HG02759 (cell line): ENCODE measurements around the gene PPP1R14C.

Experiments used
- ATAC-seq: cut with Tn5 transposase; IDR thresholded peaks from one replicate; pipeline ENCODE4 v1.9.1; 2021; ENCODE audit warnings: mild to moderate bottlenecking, moderate library complexity; ENCODE audit not compliant: unreplicated experiment

PPP1R14C gene

DNA sequence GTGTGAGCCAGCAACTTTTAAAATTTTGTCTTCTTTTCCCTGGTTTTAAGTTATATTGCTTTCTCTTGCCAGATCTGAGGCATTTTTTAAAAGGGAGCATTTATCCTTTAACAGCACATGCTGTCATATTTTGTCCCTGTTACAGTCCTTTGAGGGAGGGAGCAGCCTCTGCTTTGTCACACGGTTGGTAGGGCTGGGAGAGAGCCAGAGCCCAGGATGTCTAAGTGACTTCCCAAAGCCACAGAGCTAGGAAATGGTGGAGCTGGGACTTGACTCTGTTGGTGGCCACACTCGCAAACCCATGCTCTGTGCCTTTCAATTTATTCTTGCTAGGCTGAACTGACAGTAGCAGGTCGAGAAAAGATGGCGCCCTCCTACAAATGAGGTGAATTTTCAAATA, 145.6 kb downstream of the PPP1R14C start:
- no peak for ATAC-seq

DNA sequence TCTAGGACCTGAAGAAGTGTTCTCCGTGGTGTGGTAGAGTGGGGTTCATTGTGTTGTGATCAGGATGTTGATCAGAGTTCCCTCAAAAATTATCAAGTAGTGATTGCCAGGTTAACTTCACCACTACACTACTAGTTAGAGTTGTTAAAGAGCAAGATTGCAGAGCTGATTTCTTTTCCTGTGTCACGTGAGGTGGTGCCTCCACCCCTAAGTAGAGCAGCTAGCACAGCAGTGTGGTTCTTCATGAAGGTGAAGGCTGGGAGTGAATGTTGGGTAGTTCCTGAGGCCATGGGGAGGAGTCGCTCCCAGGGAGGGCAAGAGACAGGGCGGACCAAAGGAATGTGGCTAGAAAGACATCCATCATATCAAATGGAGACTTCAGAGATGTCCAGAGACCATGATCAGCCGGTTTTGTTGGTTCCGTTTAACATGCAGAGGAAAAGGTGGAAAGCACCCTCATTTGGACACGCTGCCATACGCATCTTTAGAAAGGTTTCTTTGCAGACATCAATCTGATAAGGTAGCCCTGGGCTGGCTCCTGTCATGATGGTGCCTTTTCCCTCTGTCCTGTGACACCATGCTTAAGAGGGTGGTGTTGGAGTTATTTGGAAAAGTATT, 146.7 kb downstream of the PPP1R14C start:
- ATAC-seq = no peak

DNA sequence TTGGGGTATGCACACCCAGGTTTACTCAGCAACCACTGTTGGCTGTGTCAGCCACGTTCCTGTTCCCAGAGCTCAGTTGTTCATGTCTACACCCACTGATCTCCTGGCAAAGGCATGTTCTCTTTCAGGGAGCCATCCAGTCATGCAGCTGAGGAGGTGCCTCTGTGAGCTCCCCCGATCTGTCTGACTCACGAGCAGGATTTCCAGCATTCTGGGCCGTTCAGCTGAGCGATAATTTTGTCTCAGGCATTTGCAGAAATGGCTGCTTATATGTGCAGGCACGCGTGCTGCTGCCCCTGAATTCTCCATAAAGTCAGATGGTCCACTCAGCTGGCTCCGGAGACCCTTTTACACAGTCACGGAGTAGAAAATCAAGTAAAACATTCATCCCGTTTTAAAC, 147.6 kb downstream of the PPP1R14C start:
- ATAC-seq = no peak

DNA sequence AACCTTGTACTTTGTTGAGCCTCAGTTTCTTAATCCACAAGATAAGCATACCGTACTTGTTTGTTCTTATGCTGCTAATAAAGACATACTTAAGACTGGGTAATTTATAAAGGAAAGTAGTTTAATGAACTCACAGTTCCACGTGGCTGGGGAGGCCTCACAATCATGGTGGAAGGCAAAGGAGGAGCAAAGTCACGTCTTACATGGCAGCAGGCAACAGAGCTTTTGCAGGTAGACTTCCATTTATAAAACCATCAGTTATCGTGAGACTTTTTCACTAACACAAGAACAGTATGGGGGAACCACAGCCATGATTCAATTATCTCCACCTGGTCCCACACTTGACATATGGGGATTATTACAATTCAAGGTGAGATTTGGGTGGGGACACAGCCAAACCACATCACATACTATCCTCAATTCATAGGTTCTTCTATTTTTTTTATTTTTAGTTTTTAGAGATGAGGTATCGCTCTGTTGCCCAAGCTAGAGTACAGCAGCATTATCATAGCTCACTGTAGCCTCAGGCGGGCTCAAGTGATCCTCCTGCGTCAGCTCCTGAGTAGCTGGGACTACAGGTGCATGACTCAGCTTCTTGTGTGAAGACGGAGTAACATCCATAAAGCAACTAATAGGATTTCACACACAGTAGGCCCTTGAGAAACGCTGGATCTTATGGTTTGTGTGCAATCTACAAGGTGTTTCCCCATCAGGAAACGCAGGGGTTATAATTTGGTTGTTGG, 149.3 kb downstream of the PPP1R14C start:
- no peak for ATAC-seq

DNA sequence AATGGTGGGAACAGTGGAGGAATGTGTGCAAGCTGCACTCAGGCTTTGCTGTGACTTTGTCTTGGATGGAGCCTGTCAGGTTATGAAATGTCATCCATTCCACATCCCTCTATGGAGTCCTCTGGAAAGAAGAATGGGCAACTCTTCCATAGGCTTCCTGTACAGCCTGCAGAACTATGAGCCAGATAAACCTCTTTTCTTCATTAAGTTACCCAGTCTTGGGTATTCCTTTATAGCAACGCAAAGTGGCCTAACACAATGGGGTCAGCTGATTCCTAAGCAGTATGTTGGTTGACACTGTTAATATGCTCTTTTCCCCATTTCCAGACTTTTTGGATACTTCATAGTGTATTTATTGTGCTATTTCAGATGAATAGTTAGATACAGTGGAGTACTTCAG, 150.2 kb downstream of the PPP1R14C start:
- ATAC-seq = no peak

DNA sequence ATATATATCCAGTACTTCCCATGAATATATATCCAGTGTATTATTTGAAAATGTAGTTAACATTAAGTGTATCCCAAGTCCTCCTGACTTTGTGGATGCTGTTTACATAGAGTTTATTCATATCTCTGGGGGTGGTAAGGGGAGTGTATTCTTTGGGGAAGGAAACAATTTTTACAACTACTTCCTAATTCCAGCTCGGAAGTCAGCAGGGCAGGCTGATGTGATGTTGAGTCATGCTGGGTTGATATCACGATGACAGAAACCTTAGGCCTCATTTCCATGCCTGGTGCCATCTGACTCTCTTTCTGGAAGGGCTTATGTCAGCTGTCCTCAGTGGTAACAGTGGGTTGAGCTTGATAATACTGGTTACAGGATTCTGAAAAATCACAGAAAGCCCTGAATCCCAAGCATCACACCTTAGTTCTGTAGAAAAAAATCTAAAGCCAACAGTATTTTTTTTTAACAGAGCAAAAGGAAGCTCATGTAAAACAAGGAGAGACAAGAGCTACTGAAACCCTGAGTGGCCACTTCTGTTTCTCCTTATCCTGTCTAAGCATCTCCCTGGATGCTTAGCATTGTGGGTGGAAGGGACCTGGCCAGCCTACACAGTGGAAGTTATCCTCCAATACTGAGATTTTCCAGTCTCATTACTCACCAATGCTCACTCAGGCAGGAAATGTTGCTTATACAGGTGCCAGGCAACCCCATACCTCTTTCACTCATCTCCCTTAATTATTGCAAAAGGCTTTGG, 150.8 kb downstream of the PPP1R14C start:
- ATAC-seq = no peak

DNA sequence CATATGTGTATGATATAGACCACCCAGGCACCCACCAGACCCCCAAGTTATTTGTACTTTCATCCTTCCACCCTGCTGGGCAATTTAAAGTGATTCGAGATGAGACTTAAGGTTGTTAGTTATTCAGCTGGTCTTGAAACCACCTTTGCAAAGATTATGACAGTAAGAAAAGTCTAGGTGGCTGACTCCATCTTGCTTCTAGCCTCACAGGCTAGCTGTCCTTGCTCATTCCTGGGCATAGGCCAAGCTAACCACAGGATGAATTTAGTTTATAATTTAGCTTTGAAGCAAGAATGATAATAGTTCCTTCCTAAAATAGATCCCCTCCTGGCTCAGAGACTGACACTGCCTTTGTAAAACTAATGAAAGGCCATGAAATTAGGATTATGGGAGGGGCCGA, 154.0 kb downstream of the PPP1R14C start:
- ATAC-seq = no peak

DNA sequence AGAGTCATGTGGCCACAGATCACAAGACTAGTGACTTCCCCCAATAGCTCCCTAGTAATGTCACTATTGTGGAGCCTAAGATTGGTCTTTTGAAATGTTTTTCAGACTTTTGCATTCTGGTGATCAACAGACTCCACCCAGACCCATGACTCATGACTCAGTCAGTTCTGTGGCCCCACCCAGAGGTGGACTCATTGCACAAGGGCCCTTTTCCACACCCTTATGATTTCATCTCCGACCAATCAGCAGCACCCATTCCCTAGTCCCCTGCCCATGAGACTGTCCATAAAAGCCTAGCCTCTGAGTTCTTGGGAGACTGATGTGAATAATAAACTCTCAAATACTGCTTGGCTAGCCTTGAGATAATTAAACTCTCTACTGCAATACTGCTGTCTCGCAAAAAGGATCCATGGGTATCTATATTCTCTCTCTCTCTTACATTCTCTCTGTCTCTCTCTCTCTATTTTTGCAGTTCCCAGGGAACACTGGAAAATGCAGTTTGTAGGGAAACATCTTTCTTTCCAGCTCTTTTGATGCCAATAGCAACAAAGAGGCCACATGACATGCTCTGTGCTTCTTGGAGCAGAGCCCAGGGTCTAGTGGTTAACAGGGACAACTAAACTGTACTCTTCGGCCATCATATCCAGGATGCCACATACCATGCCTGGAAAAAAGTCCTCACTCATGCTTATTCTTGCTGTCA, 154.6 kb downstream of the PPP1R14C start:
- no peak for ATAC-seq

DNA sequence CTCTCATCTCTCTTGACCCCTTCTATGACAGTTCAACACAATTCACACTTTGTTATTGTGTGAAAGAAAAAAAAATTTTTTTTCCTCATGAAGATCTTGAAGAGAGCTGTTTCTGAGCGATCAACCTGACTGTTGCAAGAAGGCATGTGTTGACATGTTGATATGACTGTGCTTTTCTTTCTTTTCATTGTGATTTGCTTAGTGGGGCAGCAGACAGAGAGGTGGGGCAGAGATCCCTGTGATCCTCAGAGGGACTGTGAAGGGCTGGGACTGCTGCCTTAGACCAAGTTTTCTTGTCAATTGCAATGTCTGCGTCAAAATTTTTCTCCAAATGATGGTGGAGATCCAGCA, 155.2 kb downstream of the PPP1R14C start:
- ATAC-seq = no peak

DNA sequence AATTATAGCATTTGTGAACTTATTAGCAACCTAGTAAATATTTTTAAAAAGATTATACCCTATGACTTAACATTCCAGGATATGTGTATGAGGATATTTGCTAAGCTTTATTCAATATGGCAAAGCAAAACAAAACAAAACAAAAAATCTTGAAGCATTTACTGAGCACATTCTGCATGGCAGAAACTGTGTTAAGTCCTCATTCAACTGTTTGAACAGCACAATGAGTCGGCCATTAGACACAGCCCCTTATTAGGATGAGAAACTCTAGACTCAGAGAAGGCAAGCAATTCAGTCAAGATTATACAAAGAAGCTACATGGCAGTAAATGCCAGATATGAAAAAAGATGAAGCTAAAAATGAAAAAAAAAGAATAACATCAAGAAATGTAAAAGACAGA, 155.8 kb downstream of the PPP1R14C start:
- no peak for ATAC-seq
